K562 (cell line): ENCODE data around the gene BTBD2. TPM values are rescaled to one million over a fixed set of nuclear protein-coding genes. Genes with fewer than 3 reads are reported as not detected.
A peak's percentile ranks its signal among the peaks of the same experiment; 100 is the strongest.

Source experiments
- ARNT ChIP-seq, 2 experiments: fragments of 450-650 bp; IDR thresholded peaks; 2 replicates each; pipeline ENCODE4 v1.6.1; 2016; ENCODE audit warnings: mild to moderate bottlenecking in 1 of 2
- CBFA2T3 ChIP-seq: fragments of 450-650 bp; IDR thresholded peaks from 2 replicates; pipeline ENCODE4 v1.6.1; 2017
- CCAR2 ChIP-seq: fragments of 200-400 bp; formaldehyde crosslinking; IDR thresholded peaks from 2 replicates; pipeline ENCODE4 v1.6.1; 2017; ENCODE audit warnings: mild to moderate bottlenecking, low read depth, low read length
- ELF1 ChIP-seq: fragments of 200-800 bp; sonication (Bioruptor generic); IDR thresholded peaks from 2 replicates; pipeline ENCODE4 v1.6.1; 2016; ENCODE audit warnings: missing genetic modification characterization, missing compliant biosample characterization
- ELF2 ChIP-seq: fragments of 250-450 bp; sonication (Bioruptor Pico); IDR thresholded peaks from 2 replicates; pipeline ENCODE4 v1.5.0; 2021; ENCODE audit warnings: mild to moderate bottlenecking
- HDGF ChIP-seq: fragments of 450-650 bp; IDR thresholded peaks from 2 replicates; pipeline ENCODE4 v1.6.1; 2016
- HOXB6 ChIP-seq: fragments of 250-450 bp; sonication (Bioruptor Pico); IDR thresholded peaks from 2 replicates; pipeline ENCODE4 v1.5.1; 2022; ENCODE audit warnings: mild to moderate bottlenecking, borderline replicate concordance
- ILF3 ChIP-seq: fragments of 450-650 bp; IDR thresholded peaks from 2 replicates; pipeline ENCODE4 v1.6.1; 2018; ENCODE audit warnings: antibody characterized with exemption, mild to moderate bottlenecking, moderate library complexity, borderline replicate concordance
- L3MBTL2 ChIP-seq: fragments of 450-650 bp; IDR thresholded peaks from 2 replicates; pipeline ENCODE4 v1.6.1; 2016; ENCODE audit warnings: mild to moderate bottlenecking, moderate library complexity
- NCOA2 ChIP-seq, 2 experiments: fragments of 450-650 bp; IDR thresholded peaks; 2 replicates each; pipeline ENCODE4 v1.6.1; 2018; ENCODE audit warnings: mild to moderate bottlenecking in 2 of 2, moderate library complexity in 1 of 2; ENCODE audit not compliant: partially characterized antibody in 2 of 2
- NCOA6 ChIP-seq: fragments of 450-650 bp; IDR thresholded peaks from 2 replicates; pipeline ENCODE4 v1.6.1; 2017; ENCODE audit warnings: mild to moderate bottlenecking
- NELFE ChIP-seq: IDR thresholded peaks from 2 replicates; pipeline ENCODE4 v1.6.1; 2011; ENCODE audit warnings: mild to moderate bottlenecking; ENCODE audit not compliant: insufficient read depth, insufficient read length
- NFYB ChIP-seq: IDR thresholded peaks from 2 replicates; pipeline ENCODE4 v1.6.1; 2011; ENCODE audit warnings: mild to moderate bottlenecking, moderate library complexity; ENCODE audit not compliant: insufficient read length; ENCODE audit errors: extremely low read depth
- NR1H2 ChIP-seq: sonication (generic); formaldehyde crosslinking; IDR thresholded peaks from 2 replicates; pipeline ENCODE4 v1.4.0; 2020; ENCODE audit warnings: mild to moderate bottlenecking, missing genetic modification reagents
- NR4A1 ChIP-seq, 2 experiments: fragments of 250-450 bp in 1 of 2; fragments of 450-650 bp in 1 of 2; sonication (Bioruptor Pico) in 1 of 2; IDR thresholded peaks; 2 replicates each; pipeline versions ENCODE4 v1.4.0 to v1.6.1; 2016 to 2020; ENCODE audit warnings: mild to moderate bottlenecking in 2 of 2, missing compliant biosample characterization in 1 of 2, missing genetic modification characterization in 1 of 2, moderate library complexity in 1 of 2
- PHTF2 ChIP-seq: fragments of 250-450 bp; sonication (Bioruptor Pico); IDR thresholded peaks from 2 replicates; pipeline ENCODE4 v1.5.0; 2021; ENCODE audit warnings: mild to moderate bottlenecking
- SMAD2 ChIP-seq: fragments of 150-350 bp; IDR thresholded peaks from 2 replicates; pipeline ENCODE4 v1.6.1; 2014; ENCODE audit warnings: low read depth, mild to moderate bottlenecking, low read length
- SMARCA4 ChIP-seq: fragments of 450-650 bp; IDR thresholded peaks from 2 replicates; pipeline ENCODE4 v1.6.1; 2016
- TBL1XR1 ChIP-seq, 2 experiments: IDR thresholded peaks; 2 replicates each; pipeline ENCODE4 v1.6.1; 2012; ENCODE audit warnings: improper control_type of control experiment in 2 of 2, low read length in 2 of 2, mild to moderate bottlenecking in 1 of 2
- TCF15 ChIP-seq: fragments of 250-450 bp; sonication (Bioruptor Pico); IDR thresholded peaks from 2 replicates; pipeline ENCODE4 v1.8.0; 2022; ENCODE audit warnings: moderate library complexity, mild to moderate bottlenecking, inconsistent platforms
- TCF3 ChIP-seq: sonication (generic); formaldehyde crosslinking; IDR thresholded peaks from 2 replicates; pipeline ENCODE4 v1.4.0; 2020; ENCODE audit warnings: mild to moderate bottlenecking, missing genetic modification reagents
- YBX1 ChIP-seq: fragments of 450-650 bp; IDR thresholded peaks from 2 replicates; pipeline ENCODE4 v1.7.1; 2016; ENCODE audit warnings: mild to moderate bottlenecking
- ZNF140 ChIP-seq: fragments of 250-450 bp; sonication (Bioruptor Pico); IDR thresholded peaks from 2 replicates; pipeline ENCODE4 v1.8.0; 2021; ENCODE audit warnings: moderate library complexity, mild to moderate bottlenecking, inconsistent platforms
- polyA plus RNA-seq, 8 experiments: library from polyadenylated mRNA; depleted of rRNA in 4 of 8; stranded (reverse) in 5 of 8; unstranded in 3 of 8; fragments of >200 nt; fragmentation: Nextera tagmentation in 2 of 8; fragmentation: Illumina TruSeq in 1 of 8; extraction: Ambion mirVana in 2 of 8; extraction: Trizol in 1 of 8; gene quantifications; 2 replicates each; pipeline versions ENCODE4 v1.2.1 to v1.2.3, GENCODE V29; 2011 to 2014; ENCODE audit warnings: inconsistent platforms in 1 of 8, missing spikeins in 1 of 8
- total RNA-seq, 7 experiments: library from RNA; depleted of rRNA in 6 of 7; stranded (reverse); fragments of >200 nt in 6 of 7; fragmentation: Illumina TruSeq in 2 of 7; extraction: Trizol in 2 of 7; gene quantifications; 2 replicates each; pipeline versions ENCODE4 v1.2.1 to v1.2.3, GENCODE V29; 2011 to 2021; ENCODE audit warnings: low replicate concordance in 1 of 7
- TF ChIP-seq, protein P1 (sequence below): fragments of 250-450 bp; sonication (Bioruptor Pico); IDR thresholded peaks from 2 replicates; pipeline ENCODE4 v1.5.0; 2021
- TF ChIP-seq, protein P2 (sequence below): sonication (generic); formaldehyde crosslinking; IDR thresholded peaks from 2 replicates; pipeline ENCODE4 v1.8.0; 2023; ENCODE audit warnings: mild to moderate bottlenecking, missing genetic modification reagents

Gene BTBD2
- total and polyA plus RNA-seq, 9 of the 15 experiments (the other 6 are each of a cell fraction or from before 2014, with no cell fraction given): 0.10 to 15.6 (median 6.9) TPM

DNA sequence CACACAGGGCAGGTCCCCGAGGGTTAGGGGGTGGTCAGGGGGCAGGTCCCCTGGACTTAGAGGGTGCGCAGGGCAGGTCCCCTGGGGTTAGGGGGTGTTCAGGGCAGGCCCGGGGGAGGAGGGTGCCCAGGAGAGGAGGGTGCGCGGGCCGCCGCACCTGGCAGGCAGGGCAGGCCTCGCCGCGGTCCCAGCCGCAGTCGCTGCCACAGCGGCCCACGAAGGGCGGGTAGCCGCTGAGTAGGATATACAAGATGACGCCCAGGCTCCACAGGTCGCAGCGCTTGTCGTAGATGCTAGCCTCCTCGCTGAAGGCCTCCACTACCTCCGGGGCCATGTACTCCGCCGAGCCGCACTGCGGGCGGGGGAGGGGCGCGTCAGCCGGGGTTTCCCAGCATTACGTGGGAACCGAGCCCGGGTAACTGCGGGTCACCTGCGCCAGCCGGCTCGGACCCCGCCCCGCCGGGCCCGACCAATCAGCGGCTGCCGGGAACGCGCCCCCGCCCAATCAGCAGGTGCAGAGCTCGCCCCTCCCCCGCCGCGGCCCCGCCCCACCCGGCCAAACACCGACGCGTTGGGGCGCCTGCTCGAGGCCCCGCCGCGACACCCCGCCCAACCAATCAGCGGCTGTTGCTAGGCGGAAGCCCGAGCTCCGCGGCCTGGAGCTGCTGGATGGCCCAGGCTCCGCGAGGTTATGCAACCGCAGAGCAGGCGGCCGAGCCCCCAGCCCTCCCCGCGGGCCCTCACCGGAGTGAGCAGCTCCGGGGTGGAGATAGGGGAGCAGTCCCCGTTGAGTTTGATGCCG lies 26.4 kb upstream of the BTBD2 start (continued):
- TF ChIP-seq, protein P1, sequence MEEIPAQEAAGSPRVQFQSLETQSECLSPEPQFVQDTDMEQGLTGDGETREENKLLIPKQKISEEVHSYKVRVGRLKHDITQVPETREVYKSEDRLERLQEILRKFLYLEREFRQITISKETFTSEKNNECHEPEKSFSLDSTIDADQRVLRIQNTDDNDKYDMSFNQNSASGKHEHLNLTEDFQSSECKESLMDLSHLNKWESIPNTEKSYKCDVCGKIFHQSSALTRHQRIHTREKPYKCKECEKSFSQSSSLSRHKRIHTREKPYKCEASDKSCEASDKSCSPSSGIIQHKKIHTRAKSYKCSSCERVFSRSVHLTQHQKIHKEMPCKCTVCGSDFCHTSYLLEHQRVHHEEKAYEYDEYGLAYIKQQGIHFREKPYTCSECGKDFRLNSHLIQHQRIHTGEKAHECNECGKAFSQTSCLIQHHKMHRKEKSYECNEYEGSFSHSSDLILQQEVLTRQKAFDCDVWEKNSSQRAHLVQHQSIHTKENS: no peak
- TF ChIP-seq PHTF2 (CRISPR knock-in tag) (no peak), L3MBTL2 (peak; percentile 77; the same call in 1 of the 2 replicates), ELF2 (CRISPR knock-in tag) (peak; percentile 92), NR1H2 (peak; percentile 93; the same call in 1 of the 2 replicates), ZNF140 (CRISPR knock-in tag) (no peak), SMAD2 (no peak), ELF1 (peak; percentile 99), NCOA6 (no peak), TCF15 (CRISPR knock-in tag) (no peak), ILF3 (no peak), HOXB6 (CRISPR knock-in tag) (no peak), TBL1XR1 (IDR thresholded peaks at IDR 0.05; ENCODE audit: low read length in 2 of 2) (peak; percentile 17 to 68; a peak in 2 of 4 replicates), HDGF (no peak), NR4A1 (CRISPR knock-in tag; IDR thresholded peaks at IDR 0.05) (0 out of 2 replicates have a peak, but pooled peaks have one; percentile 34), NR4A1 (tag; IDR thresholded peaks at IDR 0.05) (no peak), SMARCA4 (no peak), CBFA2T3 (no peak), TCF3 (CRISPR knock-in tag) (no peak), CCAR2 (no peak), ARNT (IDR thresholded peaks at IDR 0.05) (no peak), NFYB (peak; percentile 97), NCOA2 (IDR thresholded peaks at IDR 0.05; ENCODE audit: partially characterized antibody in 2 of 2) (no peak), NELFE (no peak), YBX1 (no peak)
- TF ChIP-seq, protein P2, sequence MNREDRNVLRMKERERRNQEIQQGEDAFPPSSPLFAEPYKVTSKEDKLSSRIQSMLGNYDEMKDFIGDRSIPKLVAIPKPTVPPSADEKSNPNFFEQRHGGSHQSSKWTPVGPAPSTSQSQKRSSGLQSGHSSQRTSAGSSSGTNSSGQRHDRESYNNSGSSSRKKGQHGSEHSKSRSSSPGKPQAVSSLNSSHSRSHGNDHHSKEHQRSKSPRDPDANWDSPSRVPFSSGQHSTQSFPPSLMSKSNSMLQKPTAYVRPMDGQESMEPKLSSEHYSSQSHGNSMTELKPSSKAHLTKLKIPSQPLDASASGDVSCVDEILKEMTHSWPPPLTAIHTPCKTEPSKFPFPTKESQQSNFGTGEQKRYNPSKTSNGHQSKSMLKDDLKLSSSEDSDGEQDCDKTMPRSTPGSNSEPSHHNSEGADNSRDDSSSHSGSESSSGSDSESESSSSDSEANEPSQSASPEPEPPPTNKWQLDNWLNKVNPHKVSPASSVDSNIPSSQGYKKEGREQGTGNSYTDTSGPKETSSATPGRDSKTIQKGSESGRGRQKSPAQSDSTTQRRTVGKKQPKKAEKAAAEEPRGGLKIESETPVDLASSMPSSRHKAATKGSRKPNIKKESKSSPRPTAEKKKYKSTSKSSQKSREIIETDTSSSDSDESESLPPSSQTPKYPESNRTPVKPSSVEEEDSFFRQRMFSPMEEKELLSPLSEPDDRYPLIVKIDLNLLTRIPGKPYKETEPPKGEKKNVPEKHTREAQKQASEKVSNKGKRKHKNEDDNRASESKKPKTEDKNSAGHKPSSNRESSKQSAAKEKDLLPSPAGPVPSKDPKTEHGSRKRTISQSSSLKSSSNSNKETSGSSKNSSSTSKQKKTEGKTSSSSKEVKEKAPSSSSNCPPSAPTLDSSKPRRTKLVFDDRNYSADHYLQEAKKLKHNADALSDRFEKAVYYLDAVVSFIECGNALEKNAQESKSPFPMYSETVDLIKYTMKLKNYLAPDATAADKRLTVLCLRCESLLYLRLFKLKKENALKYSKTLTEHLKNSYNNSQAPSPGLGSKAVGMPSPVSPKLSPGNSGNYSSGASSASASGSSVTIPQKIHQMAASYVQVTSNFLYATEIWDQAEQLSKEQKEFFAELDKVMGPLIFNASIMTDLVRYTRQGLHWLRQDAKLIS (CRISPR knock-in tag): no peak
